ENCODE measurements around the gene PECR.

PECR gene

GRCh38 chr2:216071111-216071851, 10.3 kb downstream of the PECR start:
- DNase-seq (ENCODE audit: low read depth), result no peak

- no peak for DNase-seq (ENCODE audit: low read depth)
Observed at GRCh38 chr2:216070195-216070594, 11.4 kb downstream of the PECR start.

DNA sequence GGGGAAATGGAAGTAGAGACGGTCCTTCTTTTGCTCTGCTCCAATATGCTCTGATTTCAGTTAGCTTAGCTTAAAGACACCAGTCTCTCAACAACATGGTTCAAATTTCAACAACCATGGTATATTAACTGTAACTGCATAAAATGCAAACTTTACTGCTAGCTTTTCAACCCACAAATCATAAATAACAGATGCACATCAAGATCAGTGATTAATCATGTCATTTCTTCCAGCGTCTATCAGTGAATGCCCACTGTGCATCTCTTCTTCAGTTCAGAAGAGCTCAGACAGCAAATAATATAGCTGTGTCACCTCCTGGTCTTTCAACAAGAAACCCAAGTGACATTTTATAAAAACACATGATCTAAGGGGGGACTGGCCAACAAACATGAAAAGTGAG, 12.6 kb downstream of the PECR start:
- no peak for DNase-seq (ENCODE audit: low read depth)

DNA sequence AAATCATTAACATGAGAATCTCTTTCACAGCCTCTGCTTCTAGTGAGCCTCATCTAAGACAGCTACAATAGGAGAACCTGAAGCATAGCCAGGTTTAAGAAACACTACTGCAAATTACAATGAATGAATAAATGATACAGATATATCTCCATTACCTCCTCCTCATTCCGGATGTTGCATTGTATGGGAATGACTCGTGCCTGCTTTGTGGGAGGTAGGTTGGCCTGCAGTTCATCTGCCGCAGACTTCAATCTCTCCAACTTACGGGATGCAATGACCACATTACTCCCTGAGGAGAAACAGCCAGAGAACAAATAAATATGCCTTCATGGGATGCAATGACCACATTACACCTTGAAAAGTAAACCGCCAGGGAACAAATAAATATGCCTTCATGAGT, 15.4 kb downstream of the PECR start:
- DNase-seq (ENCODE audit: low read depth), result no peak

- DNase-seq (ENCODE audit: low read depth), result no peak
Observed at GRCh38 chr2:216064665-216065064, 16.9 kb downstream of the PECR start.

DNA sequence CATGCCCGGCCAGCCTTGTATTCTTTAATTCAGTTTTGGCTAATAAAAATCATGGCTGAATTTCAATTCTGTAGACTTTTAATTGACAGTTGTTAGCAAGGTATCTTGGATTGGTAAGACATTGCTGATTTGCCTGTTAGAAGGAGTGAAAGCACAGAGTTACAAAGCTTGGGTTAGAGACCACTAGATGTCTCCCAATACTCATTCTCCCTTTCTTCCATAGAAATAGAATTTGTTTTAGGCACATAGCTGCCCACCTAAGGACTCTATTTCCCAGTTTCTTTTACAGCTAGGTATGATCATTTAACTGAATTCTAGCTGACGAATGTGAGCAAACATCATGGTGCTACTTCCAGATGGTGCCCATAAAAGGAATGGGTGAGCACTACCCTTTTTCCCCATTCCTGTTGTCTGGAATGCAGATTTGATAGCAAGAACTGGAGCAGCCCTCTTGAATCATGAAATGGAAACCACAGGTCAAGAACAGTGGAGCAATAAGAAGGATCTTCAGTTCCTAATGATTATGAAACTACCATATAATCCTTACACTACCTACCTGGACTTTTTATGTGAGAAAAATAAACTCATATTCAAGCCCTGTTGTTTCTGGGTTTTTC, 17.5 kb downstream of the PECR start:
- DNase-seq (ENCODE audit: low read depth), result no peak

DNA sequence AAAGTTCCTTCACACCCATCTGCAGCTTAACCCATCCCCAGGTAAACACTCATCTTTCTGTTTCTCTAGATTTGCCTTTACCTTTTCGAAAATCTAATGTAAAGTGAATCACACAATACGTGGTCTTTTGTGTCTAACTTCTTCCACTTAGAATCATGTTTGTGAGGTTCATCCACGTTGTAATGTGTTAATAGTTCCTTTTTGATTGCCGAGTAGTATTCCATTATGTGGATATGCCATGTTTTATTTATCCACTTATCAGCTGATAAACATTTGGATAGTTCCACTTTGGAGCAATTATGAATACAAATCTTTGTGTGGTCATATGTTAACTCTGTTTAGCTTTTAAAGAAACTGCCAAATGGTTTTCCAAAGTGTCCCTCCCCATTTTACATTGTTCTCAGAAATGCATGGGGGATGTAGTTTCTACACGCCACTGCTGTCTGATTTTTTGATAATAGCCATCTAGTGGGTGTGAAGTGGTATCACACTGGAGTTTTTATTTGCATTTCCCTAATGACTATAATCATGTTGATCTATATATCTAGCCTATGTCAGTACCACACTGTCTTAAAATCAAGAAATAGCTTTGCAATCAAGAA, 22.3 kb downstream of the PECR start:
- no peak for DNase-seq (ENCODE audit: low read depth)

DNA sequence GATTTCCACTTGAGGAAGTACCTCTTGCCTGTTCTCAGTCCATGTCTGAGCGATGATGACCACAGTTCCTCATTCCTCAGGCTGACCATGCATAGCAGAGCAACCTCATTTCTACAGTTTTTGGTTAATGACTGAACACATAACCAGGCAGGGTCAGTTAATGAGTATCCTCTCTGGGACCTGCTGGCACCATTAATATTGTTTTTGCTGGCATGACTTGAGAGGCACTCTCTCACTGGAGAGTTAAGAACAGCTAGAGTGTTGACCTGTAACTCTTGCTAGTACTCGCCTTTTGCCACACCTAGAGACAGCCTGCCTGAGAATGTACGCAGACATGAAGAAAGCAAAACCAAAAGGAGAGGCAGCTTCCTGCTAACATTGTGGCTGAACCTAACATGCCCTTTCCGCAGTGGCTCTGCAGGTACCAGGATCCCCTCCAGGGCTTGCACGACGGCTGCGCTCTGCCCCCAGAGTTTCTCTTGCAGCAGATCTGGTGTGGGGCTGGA, 23.9 kb downstream of the PECR start:
- DNase-seq (ENCODE audit: low read depth), result peak; percentile 14

GRCh38 chr2:216056739-216057138, 24.9 kb downstream of the PECR start:
- no peak for DNase-seq (ENCODE audit: low read depth)

GRCh38 chr2:216055680-216056079, 25.9 kb downstream of the PECR start:
- no peak for DNase-seq (ENCODE audit: low read depth)

DNA sequence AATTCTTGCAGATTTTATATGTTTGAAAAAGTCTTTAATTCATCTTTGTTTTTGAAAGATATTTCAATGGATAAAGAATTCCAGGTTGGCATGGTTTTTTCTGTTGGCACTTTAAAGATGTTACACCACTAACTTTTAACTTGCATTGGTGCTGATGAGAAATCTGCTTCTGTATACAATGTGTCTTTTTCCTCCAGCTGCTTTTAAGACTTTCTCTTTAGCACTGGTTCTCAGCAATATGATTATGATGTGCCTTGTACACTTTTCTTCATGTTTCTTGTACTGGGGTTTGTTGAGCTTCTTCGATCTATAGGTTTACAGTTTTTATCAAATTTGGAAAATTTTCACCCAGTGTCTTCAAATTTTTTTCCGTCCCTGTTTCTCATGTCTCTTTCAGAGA, 29.2 kb downstream of the PECR start:
- DNase-seq (ENCODE audit: low read depth), result no peak

DNA sequence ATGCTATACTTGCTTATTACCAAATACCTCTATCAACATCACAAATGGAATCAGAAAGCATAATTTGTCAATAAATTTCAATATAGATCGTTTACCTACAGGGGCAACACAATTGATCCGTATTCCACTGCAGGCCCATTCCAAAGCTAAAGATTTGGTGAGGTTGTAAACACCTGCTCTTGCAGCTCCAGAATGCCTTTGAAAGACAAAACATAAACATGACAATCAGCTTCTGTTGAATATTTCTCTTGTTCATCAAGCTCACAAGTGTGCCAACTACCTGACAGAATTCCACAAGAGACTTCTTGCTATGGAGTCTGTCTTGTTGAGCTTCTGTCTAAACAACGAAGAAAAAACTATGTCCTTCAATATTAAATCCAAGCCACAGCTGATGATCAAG, 30.3 kb downstream of the PECR start:
- no peak for DNase-seq (ENCODE audit: low read depth)

DNA sequence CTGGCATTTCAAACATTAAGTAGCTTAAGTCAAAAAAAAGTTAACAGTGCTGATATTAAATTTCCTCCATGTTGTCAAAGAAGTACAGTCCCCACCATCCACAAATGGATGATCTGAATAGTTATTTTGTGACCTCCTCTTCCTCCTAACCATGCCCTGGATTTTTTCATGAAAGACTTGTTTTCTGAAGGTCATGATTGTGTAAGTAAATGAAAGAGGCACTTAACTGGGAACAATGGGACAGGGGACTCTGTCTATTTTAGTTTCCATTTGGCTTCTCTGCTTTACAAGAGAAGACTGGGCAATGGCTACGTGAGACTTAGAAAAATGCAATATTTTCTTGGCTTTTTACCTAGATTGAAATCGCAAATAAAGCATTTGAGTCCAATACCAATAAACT, 32.2 kb downstream of the PECR start:
- no peak for DNase-seq (ENCODE audit: low read depth)

DNA sequence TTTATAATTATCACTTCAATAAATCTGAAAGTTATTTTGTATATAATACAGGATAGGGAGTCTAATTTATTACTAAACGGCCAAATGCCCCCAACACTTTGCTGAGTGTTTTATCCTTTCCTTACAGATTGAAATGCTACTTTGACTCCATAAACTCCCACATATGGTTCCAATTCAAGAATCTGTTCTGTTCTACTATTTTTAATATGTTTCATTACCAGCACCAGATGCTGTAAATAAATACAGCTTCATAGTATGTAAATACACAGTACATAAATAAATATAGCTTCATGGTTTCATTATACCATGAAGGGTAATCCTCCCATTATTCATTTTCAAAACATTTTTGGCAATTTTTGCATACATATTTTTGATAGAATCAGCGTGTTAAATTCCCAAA, 34.2 kb downstream of the PECR start:
- no peak for DNase-seq (ENCODE audit: low read depth)

DNA sequence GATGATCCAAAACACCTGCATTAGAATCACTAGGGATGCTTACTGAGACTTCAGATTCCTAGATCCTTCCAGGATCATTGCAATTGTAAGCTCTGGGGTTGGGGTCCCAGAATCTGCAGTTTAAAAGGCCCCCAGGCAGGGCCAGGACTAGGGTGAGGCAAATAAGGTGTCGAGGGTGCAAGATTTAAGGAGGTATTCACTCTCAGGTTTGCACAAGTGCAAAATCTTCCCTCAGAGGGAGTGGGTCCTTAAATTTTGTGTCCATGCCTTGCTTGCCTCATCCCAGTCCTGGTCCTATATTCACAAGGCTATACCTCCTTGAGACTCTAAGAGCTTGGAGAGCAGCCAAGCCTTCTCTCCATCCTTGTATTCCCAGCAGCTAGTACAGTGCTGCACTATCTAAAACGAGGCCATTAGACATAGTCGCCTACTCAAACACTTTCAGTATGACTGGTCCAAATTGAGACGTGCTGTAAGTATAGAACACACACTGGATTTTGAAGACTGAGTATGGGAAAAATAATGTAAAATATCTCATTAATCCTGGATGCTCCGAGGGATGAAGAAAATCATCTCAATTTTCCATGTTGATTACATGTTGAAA, 36.6 kb downstream of the PECR start:
- no peak for DNase-seq (ENCODE audit: low read depth)

DNA sequence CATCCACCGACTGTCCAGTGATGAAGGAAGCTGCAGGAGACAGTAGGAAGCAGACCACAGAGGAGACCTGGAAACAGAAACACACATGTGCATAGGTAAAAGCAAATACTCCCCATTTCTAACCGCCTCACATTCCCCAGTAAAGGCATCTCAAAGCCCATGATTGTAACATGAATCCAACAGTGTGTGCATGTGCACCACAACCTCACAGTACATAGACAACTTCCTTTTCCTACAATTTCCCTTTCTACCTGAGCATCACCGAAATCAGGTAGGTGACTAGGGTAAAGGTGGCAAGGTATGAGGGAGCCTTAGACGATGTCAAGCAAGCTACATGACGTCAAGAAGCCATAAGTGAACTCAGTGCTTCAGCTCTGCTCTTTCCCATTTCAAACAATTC, 37.7 kb downstream of the PECR start:
- no peak for DNase-seq (ENCODE audit: low read depth)

GRCh38 chr2:216041438-216041837, 40.2 kb downstream of the PECR start:
- no peak for DNase-seq (ENCODE audit: low read depth)

GRCh38 chr2:216039918-216040317, 41.7 kb downstream of the PECR start:
- no peak for DNase-seq (ENCODE audit: low read depth)

DNA sequence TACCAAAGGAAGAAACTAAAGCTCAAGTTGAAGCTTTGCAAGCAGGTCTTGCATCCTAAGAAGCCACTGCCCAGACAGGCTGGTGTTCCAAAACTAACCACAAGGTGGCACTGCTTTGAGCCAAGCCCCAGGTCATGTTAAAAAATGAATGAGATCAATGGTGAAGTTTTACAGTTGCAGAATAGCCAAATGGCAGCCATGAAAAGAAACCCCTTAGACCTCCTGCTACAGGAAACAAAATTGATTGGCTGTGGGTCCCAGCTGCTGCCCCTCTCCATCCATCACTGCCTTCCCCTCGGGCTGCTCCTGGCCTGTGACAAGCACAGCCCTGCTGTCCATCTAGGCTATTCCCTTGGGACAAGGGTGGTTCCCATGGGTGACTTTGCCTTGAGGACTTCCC, 47.5 kb downstream of the PECR start:
- peak; percentile 64 for DNase-seq (ENCODE audit: low read depth)

- DNase-seq (ENCODE audit: low read depth), result no peak
Observed at GRCh38 chr2:216033403-216033802, 48.2 kb downstream of the PECR start.

DNA sequence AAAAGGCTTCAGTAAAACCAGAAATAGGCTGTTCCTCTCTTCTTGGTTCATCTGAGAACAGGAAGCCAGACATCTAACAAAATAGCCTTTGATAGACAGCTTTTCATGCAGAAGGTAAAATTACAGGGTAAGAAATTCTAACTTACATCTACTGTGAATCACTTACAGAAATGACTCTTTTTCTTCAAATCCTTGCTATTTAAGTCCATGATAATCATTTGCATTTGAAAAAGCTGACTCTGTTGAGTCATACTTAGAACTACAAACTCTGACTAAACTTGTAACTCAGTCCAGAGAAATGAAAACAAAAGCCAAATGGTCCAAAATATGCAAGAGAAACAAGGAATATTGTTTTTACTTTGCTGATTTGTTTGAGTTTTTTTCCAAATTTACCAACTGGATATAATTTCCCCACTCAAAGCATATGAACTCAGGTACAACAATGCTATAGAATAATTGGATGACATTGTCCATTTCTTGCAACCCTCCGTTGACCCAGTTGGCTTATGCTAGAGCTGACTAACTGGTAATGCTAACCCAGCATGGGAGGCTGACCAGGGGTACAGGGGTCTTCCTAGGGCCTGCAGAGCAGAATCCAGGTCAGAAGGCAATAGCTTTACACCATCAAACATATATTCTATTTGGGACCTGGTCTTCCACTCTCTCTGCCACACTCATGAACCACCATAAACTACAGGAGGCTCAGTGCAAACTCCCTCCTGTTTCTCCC, 49.5 kb downstream of the PECR start:
- DNase-seq (ENCODE audit: low read depth), result no peak

DNA sequence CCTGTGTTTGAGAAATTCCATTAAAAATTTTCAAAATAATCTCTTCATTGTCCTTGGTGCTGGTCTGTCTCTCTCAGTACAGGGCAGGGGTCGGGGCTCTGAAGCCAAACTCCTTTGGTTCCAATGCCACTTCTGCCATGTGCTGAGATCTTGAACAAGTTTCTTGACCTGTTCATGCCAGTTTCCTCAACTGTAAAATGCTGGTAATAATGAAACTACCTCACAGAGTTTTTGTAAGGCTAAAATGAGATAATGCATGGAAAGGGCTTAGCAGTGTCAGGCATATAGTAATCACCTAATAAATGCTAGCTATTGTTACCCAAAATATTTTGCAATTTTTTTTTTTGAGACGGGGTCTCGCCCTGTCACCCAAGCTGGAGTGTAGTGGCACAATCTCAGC, 51.4 kb downstream of the PECR start:
- DNase-seq (ENCODE audit: low read depth), result no peak
